ENCODE data around the gene ADORA2A.
A peak's percentile ranks its signal among the peaks of the same experiment; 100 is the strongest.

Gene ADORA2A

DNA sequence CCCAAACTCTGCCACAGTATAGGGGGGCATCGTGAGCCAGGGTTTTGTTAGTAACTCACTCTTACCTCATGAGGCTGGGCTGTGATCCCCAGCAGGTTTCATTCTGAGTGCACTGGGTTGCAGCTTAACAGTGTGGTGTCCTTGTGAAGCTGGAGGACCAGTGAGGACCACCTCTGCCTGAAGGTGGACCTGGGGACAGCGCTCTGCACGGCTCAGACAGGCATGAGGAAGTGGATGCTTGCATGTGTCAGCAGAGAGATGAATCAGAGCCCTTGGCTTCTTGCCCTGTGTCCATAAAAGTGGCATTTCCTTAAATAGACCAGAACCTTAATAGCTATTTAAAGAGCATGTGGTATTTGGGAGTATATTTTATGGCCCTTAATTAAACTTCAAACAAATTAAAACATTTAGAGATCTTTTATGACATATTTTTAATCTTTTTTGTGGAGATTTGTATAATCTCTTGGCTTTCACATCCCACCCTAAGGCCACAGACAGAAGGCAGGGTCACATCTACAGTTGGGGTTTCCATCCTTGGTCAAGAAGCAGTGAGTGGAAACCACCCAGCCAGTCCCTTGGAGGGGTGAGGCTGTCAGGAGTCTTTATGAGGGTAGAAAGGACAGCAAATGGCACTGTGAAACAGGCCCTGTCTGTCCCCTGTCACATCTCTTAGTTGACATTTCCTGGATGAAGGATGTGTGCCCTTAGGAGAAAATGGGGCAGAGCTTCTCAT is 24.8 kb upstream of the ADORA2A start:
- peak; percentile 79 for DNase-seq (ENCODE audit: low read depth, low spot score)
- no peak overlapping the region for H3K27ac ChIP-seq

DNA sequence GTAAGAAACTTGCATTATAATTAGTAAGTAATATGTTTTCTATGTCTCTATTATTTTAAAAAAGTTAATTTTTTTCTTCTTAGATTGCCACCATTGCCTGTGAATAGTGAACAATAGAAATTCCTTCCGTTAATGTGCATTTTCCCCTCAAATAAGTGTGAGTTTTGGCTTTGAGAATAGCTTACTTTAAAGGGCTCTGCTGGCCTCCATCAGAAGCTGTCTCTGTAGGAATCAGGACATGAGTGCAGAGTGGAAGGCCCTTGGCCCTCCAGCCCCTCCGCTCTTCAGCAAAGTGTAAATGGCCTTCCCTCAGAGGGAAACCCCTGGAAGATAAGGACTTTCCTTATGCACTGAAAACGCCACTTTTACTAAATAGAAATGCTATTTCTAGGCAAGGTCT is 24.1 kb upstream of the ADORA2A start:
- no peak for DNase-seq (ENCODE audit: low read depth, low spot score)
- H3K27ac ChIP-seq, result no peak overlapping the region

DNA sequence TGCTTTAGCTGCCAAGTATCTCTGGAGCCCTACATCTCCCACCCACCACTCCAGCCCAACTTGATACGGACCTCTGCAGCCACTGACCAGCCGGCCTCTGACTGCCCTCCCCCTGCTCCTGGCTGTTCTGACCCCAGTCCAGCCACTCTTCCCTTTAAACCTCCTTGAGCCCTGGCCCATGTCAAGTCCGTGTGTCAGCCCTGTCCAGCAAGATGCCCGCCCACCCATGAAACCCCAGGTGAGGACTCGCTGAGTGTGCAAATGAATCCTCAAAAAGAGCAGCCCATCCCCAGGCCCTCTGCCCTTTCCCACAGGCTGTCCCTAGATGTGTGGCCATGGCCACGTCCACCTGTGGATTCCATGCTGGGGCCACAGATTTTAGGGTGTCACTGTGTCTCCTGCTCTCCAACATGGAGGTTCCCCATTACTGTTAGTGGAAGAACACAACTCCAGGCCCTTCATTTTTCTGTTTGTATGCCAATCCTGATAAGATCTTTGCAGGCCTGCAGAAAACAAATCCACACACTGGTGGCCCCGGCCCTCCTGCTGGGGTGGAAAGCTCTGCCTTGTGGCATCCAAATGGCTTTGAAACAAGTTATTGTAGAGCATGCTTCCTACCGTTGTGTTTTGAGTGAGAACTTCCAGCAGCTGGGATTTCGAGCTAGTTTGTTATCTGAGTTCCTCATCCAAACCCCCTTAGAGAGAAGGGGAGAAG is 22.7 kb upstream of the ADORA2A start:
- H3K27ac ChIP-seq, result no peak overlapping the region
- no peak for DNase-seq (ENCODE audit: low read depth, low spot score)

DNA sequence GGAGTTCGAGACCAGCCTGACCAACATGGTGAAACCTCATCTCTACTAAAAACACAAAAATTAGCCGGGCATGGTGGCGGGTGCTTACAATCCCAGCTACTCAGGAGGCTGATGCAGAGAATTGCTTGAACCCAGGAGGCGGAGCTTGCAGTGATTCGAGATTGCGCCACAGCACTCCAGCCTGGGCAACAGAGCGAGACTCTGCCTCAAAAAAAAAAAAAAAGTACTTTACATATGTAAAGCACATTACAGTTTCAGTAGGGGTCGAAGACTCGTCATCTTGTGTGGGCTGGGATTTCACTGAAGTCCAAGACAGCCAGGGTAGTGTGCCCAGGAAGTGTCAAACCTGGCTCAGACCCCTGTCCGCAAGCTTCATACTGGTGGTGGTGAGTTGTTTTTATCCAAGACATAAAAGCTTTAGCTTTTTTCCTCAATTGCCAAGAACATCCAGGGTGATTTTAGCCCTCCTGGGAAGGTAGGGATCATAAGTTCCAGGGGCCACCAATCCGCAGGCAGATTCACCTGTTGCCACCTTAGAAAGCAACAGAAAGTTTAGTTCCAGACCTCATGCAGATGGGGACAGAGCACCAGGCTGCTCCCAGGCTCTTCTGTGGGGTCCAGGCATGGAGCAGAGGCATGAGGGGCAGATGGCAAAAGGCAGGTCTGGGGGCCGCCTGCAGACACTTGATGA is 21.6 kb upstream of the ADORA2A start:
- no peak overlapping the region for H3K27ac ChIP-seq
- no peak for DNase-seq (ENCODE audit: low read depth, low spot score)

DNA sequence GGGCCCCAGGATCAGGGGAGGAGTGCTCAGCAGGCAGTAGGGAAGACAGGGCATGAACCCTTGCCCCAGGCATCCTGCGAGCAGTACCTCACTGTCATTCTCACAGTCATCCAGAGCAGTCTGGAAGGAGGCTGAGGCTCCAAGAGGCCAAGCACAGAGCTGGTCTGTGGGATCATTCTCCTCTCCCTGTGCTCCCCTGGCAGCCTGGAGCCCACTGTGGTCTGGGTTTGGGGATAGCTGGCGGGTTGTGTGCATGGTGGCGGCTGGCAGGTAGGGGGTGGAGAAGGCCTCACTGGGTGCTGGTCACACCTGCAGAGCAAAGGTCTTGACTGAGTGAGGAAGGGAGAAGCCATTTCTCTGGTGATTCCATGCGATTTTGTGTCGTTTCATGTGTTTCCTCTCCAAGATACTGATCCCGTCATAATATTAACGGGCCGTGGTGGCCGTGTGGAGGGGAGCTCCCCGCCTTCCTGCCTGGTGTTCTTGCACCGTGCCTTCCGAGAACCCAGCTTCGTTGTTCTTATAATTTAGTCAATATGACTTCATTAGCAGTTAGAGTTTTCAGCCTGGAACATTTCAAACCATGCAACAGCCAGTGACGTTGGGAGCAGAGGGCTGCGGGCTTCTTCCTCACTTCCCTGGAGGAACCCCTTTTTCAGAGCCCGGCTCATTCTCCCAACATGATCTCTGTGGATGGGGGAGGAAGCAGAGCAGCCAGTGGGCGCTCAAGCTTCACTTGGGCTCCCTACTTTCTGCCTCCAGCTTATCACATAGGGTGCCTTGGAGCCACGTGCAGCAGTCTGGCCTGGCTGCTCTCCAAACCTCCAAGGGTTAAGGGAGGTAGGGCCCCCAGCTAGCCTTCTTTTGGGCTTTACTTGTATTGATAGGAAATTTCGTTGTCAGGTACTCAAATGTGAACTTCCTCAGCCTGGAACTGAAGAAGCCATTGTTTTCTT is 20.8 kb upstream of the ADORA2A start:
- DNase-seq (ENCODE audit: low read depth, low spot score), result no peak
- H3K27ac ChIP-seq, result no peak overlapping the region

DNA sequence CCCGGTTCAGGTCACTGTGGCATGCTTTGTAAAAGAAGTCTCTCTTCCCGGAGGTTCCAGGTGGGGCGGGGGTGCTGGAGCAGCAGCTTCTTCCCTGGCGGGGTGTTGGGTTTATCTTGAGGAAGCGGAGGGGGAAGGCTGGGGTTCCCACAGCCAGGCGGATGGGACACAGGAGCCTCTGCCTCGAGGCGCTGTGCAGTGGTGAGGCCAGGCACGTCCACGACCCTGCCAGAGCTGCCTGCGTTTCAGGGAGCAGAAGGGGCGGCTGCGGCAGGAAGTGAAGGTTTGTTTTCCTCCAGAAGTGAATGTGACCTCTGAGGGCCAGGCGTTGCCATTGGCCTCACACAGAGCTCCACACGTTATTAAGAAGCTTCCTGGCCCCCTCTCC is 20.1 kb upstream of the ADORA2A start:
- H3K27ac ChIP-seq, result no peak overlapping the region
- no peak for DNase-seq (ENCODE audit: low read depth, low spot score)

DNA sequence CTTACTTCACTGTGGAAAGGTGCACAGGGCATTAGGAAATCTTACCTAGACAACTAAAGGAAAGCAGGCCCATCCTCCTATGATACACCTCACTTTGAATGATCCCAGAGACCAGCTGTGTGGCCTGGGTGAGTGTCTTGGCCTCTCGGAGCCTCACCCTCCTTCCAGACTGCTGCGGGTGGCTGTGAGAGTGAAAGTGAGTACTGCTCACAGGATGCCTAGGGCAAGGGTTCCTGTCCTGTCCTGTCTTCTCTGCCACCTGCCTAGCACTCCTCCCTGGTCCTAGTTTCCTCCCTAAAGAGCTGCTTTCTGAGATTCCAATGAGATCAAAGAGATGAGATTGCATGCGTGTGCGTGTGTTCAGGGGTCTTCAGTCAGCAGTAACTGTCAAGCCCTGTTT is 19.5 kb upstream of the ADORA2A start:
- no peak overlapping the region for H3K27ac ChIP-seq
- DNase-seq (ENCODE audit: low read depth, low spot score), result no peak

DNA sequence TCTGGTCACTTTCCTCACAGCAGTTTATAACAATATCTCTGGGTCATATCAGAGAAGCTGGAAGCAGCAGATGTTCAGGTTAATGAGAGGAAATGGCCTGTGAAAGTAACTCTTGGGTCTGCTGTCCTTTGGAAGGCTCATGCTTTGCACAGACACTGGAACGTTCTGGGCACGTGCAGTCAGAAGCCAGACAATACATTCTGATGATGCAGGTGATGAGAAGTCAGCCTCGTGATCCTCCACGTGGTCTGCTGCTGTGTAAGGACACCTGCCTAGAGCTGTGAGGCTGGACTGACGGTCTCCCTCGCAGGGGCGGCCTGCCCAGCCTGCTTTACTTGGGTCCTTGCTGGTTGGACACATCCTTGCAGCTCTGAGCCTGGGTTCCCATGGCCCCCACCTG is 18.8 kb upstream of the ADORA2A start:
- no peak overlapping the region for H3K27ac ChIP-seq
- DNase-seq (ENCODE audit: low read depth, low spot score), result no peak

DNA sequence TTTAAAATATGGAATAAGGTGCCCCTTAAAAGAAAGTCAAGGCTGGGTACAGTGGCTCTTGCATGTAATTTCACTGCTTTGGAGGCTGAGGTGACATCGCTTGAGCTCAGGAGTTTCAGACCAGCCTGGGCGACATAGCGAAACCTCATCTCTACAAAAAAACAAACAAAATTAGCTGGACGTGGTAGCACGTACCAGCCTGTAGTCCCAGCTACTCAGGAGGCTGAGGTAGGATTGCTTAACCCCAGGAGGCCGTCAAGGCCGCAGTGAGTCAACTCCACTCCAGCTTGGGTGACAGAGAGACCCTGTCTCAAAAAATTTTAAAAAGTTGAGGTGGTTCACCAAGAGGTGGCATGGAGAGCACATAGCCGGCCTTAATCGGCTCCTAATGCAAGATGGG is 17.7 kb upstream of the ADORA2A start:
- no peak for DNase-seq (ENCODE audit: low read depth, low spot score)
- no peak overlapping the region for H3K27ac ChIP-seq

DNA sequence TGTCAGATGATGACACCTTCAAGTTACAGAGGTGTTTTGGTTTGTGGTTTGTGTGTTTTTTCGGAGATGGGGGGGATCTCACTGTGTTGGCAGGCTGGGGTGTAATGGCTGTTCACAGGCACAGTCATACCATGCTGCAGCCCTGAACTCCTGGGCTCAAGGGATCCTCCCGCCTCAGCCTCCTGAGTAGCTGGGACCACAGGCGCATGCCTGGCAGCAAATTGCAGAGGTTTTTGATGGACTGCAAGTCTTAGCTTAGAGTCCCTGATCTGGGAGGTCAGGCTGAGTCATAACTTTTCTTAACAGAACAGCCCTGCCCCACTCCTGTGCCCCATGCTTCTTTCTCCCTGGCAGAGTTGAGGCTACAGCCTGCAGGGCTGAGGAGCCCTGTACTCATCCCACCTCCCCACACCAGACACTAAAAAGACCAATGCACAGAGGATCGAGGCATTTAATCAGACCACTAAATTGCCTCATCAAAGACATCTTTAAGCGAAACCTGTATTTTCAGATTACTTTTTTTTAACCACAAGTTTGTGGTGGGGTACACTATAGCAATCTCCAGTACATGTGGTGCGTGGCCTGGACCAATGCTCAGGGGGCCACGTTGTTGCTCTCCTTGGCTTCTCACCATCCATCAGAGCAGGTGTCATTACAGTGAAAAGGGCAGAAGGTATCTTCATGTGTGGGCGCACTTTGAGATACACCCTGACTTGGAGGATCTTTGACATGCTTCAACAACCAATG is 17.1 kb upstream of the ADORA2A start:
- DNase-seq (ENCODE audit: low read depth, low spot score), result no peak
- no peak overlapping the region for H3K27ac ChIP-seq

DNA sequence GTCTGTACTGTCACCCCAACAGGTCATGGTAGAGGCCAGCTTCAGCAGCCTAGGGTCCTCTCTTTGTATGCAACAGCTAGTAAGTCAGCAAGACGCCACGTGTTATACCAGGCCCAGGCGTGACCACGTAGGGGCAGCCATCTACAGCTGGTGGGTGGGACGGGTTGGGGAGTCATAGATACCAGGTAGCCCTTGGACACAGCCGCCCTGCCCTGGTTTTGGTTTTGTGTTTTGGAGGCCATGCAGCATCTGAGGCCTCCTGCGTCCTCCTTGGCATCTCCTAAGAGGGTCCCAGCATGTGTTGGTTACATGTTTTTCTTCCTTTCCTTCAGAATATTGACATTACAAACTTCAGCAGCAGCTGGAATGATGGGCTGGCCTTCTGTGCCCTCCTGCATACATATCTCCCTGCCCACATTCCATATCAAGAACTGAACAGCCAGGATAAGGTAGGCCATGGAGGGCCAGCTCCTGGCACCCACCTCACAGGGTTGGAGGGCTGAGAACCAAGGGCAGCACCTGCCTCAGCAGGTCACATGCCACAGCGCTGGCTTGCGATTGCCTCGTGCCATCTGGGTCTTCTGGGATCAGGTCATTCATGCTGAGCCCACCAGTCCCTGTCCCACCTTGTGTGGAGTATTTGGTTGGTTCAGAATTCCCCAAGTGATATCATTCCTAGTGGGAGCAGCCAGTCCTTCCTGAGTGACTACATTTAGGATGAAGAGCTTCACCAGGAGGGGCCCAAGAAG is 16.0 kb upstream of the ADORA2A start:
- DNase-seq (ENCODE audit: low read depth, low spot score), result no peak

DNA sequence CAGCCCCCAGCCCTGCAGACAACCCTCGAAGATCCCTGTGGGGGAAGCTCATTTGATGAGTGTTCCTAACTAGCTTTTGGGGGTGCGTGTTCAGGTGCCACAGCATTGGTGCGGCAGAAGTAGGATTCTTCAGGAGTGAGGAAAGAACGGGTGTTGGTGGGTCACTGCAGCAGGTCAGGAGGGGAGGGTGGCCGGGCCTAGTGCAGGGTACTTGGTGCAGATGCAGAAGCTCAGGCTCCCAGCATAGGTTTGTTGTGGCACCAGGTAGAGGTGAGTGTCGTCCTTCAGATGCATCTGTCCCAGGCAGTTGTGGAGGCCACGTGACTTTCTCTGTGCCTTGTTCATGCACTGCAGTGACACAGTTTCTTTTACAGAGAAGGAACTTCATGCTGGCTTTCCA is 15.1 kb upstream of the ADORA2A start:
- H3K27ac ChIP-seq, result no peak overlapping the region
- DNase-seq (ENCODE audit: low read depth, low spot score), result no peak

More for the DNA sequence above, 16.0 kb upstream of the ADORA2A start:
- H3K27ac ChIP-seq, result no peak overlapping the region

DNA sequence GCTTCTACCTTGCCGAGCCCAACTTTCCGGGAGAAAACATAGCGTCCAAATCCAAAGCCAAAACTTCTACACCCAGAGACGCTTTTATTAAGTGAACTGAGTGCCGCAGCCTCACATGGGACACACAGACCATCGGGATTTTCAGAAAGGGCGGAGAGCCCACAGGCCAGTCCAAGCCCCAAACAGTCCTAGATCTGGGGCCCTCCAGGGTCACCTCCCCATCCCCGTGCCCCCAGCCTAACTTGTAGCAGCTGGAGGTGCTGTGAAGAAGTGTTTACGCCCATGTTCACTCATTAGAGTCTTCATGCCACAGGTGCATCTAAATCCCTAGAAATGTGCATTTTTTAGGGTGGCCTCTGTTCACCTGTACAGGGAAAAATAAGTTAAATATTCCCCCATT is 14.1 kb upstream of the ADORA2A start:
- H3K27ac ChIP-seq, result no peak overlapping the region
- no peak for DNase-seq (ENCODE audit: low read depth, low spot score)

DNA sequence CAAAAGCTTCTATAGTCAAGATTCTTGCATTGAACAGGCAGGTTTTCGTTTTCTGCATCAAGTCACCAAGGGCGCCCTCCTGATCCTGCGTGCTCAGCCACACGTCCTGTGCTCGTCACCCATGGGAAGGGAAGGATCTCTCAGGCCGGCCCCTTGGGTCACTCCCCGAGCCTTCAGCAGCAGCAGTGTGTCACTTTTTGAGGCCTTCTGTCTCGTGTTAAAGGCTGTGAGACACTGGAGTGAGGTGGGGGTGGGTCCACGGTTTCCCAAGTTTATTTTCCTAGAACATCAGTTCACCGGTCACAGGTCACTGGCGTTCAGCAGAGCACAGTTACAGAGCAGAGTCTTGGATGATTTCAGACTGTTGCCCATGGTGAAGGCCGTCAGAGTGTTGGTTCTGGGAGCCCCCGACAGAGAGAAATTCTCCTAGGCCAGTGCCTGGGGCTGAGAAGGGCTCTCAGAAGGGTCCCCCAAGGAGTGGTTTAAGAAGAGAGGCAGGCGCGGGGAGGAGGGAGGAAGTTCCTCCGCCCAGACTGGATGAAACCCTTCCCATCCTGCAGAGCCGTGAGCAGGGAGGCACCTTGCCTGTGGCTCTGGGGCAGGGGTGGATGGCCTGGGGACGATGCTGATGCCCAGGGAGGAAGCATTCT is 13.5 kb upstream of the ADORA2A start:
- no peak for DNase-seq (ENCODE audit: low read depth, low spot score)
- H3K27ac ChIP-seq, result no peak overlapping the region

DNA sequence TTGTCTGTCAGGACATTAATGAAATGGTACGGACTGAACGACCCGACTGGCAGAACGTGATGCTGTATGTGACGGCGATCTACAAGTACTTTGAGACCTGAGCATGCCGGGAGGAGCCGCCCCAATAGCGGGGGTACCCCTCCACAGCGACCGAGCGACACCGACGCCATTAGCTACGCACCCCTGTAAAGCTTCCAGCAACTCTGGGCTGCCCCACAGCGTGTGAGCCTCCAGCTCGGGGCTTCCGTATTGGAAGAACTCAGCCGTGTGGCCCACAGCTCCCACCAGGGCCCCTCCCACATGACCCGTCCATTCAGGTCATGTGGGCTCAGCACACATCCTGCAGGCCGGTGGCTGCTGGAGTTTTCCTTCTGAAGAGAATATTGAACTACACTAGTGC is 12.9 kb upstream of the ADORA2A start:
- no peak for DNase-seq (ENCODE audit: low read depth, low spot score)
- H3K27ac ChIP-seq, result no peak overlapping the region

DNA sequence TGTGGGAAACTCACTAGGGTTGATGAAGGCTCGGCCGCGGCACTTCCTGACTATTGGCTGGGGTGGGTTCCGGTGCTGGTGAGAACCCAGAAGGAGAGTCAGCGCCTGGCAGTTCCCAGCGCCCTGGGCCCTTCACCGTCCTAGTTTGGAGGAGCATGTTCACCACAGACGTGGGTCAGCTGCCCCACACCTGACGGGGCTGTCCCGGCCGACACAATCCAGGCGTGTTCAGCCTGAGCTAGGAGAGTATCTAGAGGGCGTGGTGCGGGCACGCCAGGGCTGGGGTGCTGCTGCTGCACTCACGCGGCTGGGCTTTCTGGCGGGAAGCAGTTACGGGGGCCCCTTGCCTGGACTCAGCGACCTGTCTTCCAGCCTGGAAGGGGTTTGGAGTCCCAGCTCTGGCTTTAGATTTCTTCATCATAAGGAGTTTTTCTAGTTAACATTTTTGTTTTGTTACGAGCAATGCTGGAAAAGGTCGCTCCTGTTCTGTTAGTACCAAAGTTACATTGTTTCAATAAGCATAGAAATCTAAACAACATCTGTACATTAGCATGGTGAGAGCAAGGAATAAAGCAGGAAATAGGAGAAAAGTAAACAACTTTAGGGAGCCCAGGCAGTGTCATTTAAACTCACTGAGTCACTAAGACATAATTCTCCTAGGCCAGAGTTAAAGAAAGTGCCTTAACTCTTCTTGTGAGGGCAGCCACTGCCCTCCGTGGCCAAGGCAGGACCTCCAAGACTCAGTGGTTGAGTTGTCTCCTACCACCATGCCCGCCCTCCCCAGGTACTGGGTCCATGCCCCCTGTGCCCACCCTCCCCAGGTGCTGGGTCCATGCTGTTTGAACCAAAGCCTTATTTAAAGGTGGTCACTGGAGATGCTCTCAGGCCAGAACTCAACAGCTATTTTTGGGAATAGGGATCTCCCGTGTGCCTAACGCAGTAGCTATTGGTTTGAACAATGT is 12.1 kb upstream of the ADORA2A start:
- H3K27ac ChIP-seq, result no peak overlapping the region
- DNase-seq (ENCODE audit: low read depth, low spot score), result no peak

DNA sequence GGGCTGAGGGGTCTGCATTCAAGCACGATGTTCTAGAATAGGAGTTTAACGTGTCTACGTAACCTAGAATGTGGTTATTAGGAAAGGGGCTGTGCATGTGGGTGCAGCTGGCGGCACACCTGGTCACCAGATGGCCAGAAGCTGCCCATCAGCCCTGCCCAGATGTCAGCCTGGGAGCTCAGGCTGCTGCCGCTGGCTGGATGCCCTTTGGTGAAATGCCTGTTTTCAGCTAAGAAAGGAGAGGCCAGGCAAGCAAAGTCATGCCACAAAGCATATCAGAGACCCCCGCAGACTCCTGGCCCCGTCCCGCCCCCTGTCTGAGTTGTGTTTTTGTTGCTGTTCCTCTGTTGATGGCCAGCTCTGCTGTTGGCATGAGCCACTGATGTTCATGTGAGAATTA is 11.3 kb upstream of the ADORA2A start:
- no peak overlapping the region for H3K27ac ChIP-seq

More for the DNA sequence above, 11.3 kb upstream of the ADORA2A start:
- DNase-seq (ENCODE audit: low read depth, low spot score), result no peak

All from epithelial cell of prostate (primary cell).